ENCODE results near the gene BSDC1.

GRCh38 chr1:32411261-32411660, 17.0 kb upstream of the BSDC1 start:
- TF ChIP-seq CTCF (IDR thresholded peaks at IDR 0.05): no peak
- TF ChIP-seq POLR2A (IDR thresholded peaks at IDR 0.05): no peak
